GM19239 (cell line): ENCODE measurements around the gene PDE10A.

Source experiments
- DNase-seq: peaks from one replicate; pipeline ENCODE4 v3.0.0; 2011; ENCODE audit warnings: low spot score; ENCODE audit not compliant: insufficient read length
- FAIRE-seq: peaks from 2 replicates; lab custom pipeline; 2011; peaks lifted over from hg19 to GRCh38; lab: Jason Lieb, UNC

Gene PDE10A

DNA sequence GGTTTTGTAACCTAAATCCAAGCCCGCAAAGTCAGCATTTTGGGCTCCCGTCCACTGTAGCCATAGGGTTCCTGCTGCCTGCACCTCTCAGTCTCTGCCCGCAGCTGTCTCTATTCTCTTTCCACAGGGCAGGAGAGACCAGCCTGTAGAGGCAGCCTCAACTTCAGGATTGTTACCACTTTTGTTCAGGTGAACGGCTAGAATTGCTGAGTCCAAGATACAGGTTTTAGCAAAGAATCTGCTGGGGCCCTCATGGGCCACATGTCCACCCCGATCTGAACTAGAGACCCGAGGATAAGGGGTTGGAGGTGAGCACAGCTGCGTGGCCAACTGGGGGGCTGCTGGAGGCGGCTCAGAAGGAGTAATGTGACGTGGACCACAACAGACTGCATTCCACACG is 215.9 kb downstream of the PDE10A start:
- no peak for FAIRE-seq
- DNase-seq = no peak

DNA sequence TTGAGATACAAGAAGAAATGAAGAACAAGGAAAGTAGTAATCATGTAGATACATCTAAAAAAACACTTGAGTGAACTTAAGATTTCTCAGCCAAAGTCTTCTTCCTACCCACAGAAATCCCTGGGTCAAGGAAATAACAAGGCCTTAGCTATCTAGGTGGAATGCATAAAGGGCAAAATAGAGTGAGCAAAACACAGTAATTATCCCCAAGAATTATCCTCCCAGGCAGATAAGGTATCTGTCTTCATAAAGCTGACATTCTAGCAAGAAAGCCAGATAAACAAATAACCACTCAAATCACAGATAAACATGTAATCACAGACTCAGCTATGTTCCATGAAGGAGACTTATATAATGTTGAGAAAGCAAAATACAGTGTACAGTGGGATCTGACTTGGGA is 216.7 kb downstream of the PDE10A start:
- FAIRE-seq (no peak), DNase-seq (no peak)

DNA sequence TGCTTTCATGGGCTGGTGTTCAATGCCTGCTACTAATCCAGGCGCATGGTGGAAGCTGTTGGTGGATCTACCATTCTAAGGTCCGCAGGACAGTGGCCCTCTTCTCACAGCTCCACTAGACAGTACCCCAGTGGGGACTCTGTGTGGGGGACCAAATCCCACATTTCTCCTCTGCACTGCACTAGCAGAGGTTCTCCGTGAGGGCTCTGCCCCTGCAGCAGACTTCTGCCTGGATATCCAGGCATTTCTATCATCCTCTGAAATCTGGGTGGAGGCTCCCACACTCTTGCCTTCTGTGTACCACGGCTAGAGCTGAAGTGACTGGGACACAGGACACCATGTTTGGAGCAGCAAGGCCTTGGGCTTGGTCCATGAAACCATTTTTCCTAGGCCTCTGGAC is 219.6 kb downstream of the PDE10A start:
- FAIRE-seq (no peak), DNase-seq (no peak)

DNA sequence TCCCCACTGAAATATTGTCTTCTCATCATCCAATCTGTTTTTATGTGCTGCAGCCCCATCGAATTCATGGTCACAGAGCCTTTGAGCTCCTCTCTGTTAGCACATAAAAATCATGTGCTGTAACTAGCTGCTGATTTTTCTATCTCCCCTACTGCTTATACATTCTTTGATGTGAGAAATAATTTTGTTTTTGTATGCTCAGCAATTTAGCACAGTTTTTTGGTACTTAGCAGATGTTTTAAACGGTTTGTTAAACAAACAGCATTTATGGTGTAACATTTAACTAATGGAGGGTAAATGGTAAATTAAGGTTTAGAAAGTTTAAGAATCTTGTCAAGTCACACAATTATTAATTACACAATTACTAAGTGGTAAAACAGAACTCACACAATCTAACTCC is 221.9 kb downstream of the PDE10A start:
- DNase-seq (no peak), FAIRE-seq (no peak)

DNA sequence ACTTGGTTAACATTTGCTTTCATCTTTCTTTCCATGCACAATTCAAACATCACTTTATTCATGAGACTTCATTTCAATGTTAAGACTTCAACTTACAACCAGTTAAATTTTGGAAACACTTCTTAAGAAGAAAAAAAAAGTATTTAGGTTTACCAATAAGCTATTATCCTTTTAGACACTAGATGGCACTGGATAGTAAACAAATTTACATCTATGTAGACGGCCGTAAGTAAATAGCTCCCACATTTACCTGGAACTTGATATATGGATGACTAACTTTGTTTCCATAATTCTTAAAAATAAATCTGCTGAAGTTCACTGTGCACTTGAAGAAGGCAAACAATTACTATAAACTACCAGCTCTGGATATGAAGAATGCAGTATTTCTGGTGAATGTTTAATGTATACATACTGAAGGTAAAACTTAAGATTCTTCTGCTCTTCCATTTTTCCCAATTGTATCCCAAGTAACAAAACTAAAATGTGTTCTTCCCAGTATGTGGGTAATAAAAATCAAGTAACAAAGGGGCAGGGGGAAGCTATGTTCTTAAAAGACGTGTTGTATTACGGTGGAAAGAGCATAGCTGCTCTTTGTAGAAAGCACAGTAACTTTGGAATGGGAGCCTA is 223.0 kb downstream of the PDE10A start:
- no peak for DNase-seq
- peak; percentile 58 for FAIRE-seq

DNA sequence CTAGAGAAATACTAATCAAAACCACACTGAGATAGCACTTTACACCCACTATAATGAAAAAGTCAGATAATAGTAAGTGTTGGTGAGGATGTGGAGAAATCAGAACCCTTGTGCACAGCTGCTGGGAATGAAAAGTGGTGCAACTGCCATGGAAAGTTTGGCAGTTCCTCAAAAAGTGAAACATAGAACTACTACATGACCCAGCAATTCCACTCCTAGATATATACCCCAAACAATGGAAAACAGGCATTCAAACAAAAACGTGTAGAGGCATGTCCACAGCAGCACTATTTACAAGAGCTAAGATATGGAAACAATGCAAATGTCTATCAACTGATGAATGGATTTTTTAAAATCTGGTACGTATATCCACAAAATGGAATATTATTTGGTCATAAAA is 236.1 kb downstream of the PDE10A start:
- DNase-seq = no peak
- FAIRE-seq = no peak

DNA sequence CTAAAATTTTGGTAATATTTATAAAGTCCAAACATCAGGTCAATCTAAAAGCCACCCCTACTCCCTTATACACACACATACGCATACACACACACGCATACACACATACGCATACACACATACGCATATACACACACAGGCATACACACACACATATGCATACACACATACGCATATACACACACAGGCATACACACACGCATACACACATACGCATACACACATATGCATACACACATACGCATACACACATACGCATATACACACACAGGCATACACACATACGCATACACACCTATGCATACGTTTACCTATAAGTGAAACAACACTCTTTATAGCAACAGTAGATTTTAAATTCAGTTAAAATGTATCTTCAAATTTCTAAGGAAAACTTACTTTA is 240.8 kb downstream of the PDE10A start:
- FAIRE-seq (no peak), DNase-seq (no peak)

DNA sequence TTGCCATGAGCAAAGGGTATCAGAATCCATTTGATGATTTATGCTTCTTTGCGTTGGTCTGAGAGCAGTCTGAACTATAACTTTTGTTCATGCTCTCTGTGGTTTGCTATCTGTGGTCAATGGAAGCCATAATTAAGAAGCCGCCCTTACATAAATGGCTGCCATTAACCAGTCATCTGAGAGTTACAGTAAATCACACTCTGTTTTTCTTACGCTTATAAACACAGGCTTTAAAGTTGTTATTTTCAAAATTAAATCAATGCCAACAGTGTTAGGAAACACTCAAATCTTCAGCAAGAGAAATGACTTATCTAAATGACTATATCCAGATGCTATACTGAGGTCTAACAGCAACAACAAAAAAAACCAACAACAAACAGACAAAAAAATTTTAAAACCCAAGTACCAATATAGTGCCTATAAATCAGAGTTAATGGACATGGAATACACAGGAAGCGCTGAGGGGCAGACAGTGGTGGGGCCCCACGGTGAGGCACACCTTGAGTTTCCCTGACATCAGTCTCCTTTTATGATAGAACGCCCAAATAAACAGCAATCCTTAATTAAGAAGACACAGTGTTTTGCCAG is 245.7 kb downstream of the PDE10A start:
- DNase-seq (no peak), FAIRE-seq (no peak)

DNA sequence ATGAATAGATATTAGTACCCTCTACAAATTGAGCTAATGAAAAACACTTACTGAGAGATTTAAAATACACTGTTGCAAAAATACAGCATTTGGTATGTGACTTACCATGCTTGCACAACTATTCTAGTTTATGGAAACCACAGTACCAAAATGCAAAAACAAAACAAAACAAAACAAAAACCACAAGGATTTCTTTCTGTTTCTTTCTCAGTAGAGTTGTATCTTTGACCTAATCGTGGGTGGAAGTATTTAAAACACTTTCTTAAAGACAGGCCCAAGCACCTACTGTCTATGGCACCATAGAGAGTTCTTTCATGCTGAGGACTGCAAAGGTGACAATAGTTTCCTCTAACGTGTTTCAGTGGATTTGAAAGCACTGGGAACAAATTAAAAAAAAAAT is 258.3 kb downstream of the PDE10A start:
- FAIRE-seq = no peak

DNA sequence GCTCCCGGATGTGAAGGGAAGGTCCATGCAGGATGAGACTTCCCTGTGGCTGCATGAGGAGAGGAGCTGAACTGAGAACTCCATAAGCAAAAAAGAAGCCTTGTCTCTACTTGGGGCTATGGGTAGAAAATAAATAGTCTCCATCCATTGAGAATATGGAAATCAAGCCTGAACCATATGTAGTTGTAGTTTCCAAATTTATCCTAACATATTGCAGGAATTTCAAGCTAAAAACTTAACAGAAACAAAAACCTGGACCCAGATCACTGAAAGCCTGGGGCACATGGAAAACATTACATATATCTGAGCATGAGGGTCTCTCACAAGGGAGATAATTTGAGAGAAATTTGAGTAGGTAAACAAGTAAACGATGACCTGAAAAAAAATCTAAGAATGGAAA is 258.7 kb downstream of the PDE10A start:
- DNase-seq = no peak
- no peak for FAIRE-seq

More for the DNA sequence above, 258.3 kb downstream of the PDE10A start:
- no peak for DNase-seq

DNA sequence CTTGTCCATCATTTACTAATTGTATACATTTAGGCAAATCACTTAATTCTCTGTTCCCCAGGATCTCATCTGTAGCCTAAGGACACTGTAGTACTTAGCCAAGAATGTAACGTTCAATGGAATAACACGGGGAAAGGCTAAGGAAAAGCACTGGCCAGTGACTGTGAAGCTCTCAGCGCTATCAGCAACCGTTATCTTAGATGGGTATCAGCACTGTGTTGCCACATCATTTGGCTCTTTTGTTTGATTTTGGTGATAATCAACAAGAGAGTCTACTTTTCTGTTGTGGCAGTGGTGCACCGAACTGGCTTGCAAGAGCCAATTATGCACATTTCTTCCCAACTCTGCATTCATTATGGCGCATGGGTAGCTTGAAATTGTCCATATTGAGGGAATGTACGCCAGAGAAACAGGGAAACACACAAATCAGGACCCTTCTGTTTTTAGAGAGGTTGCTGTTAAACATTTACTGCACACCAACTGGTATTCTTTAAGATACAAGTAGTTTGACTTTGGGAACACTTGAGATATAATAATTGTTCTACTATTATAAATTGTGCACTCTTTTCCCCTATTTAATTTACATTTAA is 259.9 kb downstream of the PDE10A start:
- no peak for DNase-seq
- no peak for FAIRE-seq

DNA sequence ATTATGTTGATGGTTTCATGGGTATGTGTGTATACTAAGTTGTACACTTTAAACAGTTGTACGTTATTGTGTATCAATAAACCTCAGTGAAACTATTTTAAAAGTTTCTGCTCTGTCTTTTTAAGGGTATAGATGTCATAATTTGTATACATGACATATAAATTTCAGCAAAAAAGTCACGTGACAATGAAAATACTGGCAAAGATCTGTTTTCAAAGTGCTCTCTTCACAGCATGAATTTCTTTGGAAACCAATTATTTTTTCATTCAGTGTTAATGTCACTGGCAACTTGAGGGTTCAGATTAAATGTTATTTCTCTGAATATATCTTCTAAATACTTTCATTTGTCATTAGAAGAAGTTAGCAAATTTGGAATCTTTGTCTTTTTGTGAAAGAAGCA is 261.9 kb downstream of the PDE10A start:
- DNase-seq (no peak), FAIRE-seq (no peak)

DNA sequence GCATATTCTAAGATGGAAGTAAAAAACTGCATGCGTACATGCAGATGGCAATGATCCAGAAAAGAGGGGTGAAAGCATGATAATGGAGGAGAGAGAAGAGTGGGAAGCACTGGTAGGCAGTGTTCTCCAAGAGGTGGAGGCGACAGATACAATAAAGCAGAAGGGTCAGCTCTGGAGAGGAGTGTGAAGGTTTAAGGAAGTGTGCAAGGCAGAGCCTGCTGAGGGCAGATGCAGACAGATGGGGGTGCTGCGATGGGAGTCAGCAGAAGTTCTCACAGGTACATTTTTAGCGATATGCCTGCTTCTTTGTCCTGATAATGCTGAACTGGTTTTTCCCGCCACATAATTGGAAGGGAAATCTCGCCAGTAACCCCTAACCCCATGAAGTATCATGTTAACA is 272.6 kb downstream of the PDE10A start:
- DNase-seq = no peak
- FAIRE-seq = no peak

DNA sequence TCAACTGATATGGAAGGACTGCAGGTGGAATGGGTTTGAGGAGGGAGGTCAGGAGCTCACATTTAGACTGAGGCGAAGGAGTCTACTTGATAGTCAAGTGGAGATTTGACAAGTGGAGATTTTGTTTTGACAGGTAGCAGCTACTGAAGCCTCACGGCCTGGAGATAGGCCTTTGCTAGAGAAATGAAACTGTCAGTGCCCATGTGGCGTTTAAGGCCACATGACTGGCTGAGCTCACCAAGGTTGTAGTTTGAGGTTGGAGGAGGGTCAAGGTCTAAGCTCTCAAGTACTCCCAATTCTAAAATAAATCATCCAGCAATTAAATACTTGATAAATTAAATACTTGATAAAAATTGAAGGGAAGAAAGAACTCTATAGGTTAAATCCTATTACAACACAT is 273.5 kb downstream of the PDE10A start:
- DNase-seq = no peak
- no peak for FAIRE-seq

DNA sequence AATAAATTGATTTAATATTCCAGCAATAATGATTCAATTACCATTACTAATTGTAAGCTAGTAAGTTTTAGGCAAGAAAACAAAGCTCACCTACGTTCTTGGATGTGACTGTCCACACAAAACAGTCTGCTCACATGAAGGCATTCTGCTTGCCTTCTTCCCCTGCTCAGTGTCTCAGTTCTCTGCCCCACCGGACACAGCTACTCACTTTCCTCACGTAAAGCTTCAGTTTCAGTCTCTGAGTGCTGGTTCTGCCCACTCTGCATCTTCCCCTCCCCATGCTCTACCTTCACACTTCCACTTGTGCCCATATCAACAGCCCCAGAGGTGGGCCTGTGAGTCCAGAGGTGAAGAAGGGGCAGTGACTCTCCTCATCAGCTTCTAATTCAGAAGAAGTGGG is 279.7 kb downstream of the PDE10A start:
- DNase-seq = no peak
- no peak for FAIRE-seq

DNA sequence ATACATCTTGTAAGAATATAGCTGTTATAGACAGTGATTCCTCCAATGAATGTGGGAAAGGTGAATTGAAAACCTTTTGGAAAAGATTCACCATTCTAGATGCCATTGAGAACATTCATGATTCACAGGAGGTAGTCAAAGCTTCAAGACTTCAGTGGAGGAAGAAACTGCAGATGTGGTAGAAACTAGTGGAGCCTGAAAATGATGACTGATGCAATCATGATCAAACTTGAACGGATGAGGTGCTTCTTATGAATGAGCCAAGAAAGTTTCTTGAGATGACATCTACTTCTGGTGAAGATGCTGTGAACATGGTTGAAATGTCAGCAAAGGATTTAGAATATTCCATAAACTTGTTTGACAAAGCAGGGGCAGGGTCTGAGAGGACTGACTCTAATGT is 286.9 kb downstream of the PDE10A start:
- no peak for FAIRE-seq

DNA sequence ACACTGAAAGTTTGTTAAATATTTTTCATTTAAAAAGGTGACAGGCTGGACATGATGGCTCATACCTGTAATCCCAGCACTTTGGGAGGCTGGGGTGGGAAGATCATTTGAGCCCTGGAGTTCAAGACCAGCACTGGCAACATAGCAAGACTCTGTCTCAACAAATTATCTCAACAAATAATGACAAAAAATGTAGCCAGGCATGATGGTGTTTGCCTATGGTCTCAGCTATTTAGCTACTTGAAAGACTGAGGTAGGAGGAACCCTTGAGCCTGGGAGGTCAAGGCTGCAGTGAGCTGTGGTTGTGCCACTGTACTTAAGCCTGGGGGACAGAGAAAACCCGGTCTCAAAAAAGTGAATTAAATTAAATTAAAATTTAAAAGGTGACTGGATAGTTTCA is 297.7 kb downstream of the PDE10A start:
- no peak for FAIRE-seq
- no peak for DNase-seq

More for the DNA sequence above, 286.9 kb downstream of the PDE10A start:
- no peak for DNase-seq

DNA sequence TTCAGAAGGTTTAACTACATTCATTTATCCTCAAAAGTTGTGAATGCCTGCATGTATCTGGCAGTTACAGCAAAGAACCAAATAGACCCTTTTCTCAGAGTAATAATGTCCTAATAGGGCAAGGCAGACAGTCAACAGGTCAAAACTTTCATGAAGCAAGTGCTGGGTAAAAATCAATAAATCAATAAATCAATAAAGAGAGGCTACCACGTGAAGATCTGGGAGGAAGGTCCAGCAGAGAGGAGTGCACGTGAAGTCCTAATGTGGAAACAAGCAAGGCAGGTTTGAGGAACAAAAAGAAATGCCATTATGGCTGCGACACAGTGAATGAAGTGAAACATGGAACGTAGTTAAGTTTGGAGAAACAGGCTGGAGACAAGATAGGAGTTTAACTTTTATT is 317.3 kb downstream of the PDE10A start:
- FAIRE-seq (no peak), DNase-seq (no peak)

DNA sequence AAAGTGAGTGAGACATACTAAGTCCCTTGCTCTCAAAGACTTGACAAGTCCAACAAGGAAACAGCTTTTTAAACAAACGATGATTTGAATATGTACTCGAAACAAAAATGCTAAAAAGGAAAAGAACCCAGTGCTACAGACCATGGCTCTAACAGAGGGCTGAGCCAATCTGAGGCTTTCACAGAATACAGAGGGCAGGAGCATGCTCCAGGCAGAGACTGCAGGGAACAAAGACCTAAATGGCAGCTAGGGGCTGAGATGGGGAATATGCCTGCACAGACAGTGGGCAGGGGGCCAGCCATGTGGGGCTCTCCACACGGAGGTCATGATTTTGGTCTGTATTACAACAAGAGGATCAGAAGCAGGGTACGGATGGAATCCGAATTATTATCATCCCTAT is 322.5 kb downstream of the PDE10A start:
- no peak for DNase-seq
- no peak for FAIRE-seq

DNA sequence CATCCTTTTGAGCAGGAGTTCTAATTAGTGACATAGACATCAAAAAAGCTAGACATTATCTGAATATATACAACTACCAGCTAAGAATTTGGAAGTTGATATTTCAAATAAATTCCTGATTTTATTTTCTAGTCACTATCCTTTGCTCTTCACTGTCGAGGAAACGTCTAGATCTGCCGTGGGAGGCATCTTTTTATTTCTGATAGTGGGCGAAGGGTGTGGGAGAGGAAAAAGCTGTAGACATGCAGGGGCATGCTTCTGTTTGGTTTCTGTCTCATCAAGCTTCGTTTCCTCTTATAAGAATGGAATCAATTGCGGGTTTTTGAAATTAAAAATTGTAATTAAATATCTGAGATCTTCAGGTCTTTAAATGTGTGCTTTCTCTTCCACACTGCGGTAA is 337.4 kb downstream of the PDE10A start:
- no peak for FAIRE-seq
- DNase-seq = no peak

DNA sequence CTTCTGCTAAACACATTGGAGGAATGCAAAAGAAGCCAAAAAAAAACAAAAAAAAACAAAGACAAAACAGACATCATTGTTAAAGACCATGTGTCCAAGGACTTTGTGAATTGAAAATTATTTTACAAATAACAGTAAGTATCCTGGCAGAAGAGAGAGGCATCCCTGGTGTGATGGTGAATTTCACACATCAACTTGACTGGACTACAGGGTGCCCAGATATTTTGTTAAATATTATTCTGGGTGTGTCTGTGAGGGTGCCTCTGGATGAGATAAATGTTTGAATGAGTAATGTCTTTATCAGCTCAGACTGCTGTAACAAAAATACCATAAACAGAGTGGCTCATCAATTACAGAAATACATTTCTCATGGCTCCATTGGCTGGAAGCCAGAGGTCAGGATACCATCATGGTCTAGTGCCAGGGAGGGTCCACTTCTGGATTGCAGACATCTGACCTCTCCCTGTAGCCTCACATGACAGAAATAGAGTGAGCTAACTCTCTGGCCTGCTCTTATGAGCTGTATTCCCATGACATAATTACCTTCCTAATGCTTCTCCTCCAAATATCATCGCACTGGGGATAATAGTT is 341.4 kb downstream of the PDE10A start:
- no peak for FAIRE-seq

DNA sequence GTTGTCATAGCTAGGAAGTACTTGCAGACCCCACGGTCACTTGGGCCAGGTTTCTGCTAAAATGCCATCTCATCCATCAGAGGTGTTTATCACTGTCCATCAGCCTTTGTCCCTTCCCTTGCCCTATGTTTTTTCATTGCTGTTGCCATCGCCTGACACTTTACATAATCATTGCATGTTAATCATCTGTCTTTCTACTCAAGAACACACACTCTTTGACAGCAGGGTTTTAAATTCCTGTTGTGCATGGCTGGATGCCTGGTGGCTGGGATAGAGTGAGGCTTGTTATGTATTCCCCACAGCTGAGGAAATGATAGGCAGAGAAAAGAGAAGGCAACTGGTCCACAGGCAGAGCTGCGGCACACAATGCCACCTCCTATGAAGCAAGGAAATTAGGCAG is 341.9 kb downstream of the PDE10A start:
- no peak for DNase-seq
- FAIRE-seq = no peak

More for the DNA sequence above, 341.4 kb downstream of the PDE10A start:
- no peak for DNase-seq
